Neural crest cell (in vitro differentiated cells): ENCODE results near the gene ADK. TPM values are rescaled to one million over a fixed set of nuclear protein-coding genes. Genes with fewer than 3 reads are reported as not detected.

Source experiments
- DNase-seq: peaks from one replicate; pipeline ENCODE4 v3.0.0; 2021; ENCODE audit warnings: low read depth, mixed read lengths, low spot score
- H3K27ac Mint-ChIP-seq: one replicate; pipeline ENCODE4 v1.8.0; 2021; ENCODE audit warnings: mild to moderate bottlenecking, mixed read lengths; ENCODE audit not compliant: unreplicated experiment
- H3K27me3 Mint-ChIP-seq: 2 replicates; pipeline ENCODE4 v1.8.0; 2021; ENCODE audit warnings: low read depth, mild to moderate bottlenecking, mixed read lengths
- H3K36me3 Mint-ChIP-seq: 2 replicates; pipeline ENCODE4 v1.8.0; 2021; ENCODE audit warnings: low read depth, mild to moderate bottlenecking, mixed read lengths
- H3K4me1 Mint-ChIP-seq: 2 replicates; pipeline ENCODE4 v1.8.0; 2021; ENCODE audit warnings: mixed read lengths
- H3K4me3 Mint-ChIP-seq: one replicate; pipeline ENCODE4 v1.8.0; 2021; ENCODE audit warnings: mild to moderate bottlenecking, mixed read lengths
- H3K9me3 Mint-ChIP-seq: 2 replicates; pipeline ENCODE4 v1.8.0; 2021; ENCODE audit warnings: mixed read lengths
- total RNA-seq: library from RNA; stranded (reverse); gene quantifications from 2 replicates; pipeline ENCODE4 v1.2.1, GENCODE V29; 2021
- TF ChIP-seq, protein P1 (sequence below): fragments of 200-600 bp; sonication (generic); conservative IDR thresholded peaks from 2 replicates; pipeline ENCODE4 v1.5.0; 2021; ENCODE audit warnings: antibody characterized with exemption, mild to moderate bottlenecking

ADK gene
- total RNA-seq, 1 donor from 2014 or later, result 35.6 TPM

DNA sequence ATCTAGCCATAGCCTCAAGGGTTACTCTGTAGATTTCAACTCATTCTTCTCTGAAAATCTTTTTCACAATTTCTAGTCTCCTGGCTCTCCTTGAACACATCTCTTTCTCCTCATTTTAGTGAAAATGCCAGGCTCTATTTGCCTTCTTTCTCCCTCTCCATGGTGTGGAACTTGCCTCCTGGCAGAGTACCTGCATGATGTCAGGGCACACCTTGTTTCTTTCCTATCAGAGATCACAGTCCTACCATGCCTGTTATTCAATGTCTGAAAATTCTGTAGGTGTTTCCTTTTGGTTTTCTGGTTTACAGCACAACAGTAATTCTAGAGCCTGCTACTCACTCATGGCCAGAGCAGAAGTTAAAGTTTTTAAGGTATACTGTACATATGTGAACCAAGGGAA lies 237.8 kb downstream of the ADK start:
- DNase-seq, result no peak
- H3K27me3 Mint-ChIP-seq, result no peaks in the 10 kb centered on the region
- H3K36me3 Mint-ChIP-seq, result no peaks in the 10 kb centered on the region
- H3K27ac Mint-ChIP-seq, result no peak overlapping the region
- H3K4me3 Mint-ChIP-seq, result no peak overlapping the region
- TF ChIP-seq, protein P1, sequence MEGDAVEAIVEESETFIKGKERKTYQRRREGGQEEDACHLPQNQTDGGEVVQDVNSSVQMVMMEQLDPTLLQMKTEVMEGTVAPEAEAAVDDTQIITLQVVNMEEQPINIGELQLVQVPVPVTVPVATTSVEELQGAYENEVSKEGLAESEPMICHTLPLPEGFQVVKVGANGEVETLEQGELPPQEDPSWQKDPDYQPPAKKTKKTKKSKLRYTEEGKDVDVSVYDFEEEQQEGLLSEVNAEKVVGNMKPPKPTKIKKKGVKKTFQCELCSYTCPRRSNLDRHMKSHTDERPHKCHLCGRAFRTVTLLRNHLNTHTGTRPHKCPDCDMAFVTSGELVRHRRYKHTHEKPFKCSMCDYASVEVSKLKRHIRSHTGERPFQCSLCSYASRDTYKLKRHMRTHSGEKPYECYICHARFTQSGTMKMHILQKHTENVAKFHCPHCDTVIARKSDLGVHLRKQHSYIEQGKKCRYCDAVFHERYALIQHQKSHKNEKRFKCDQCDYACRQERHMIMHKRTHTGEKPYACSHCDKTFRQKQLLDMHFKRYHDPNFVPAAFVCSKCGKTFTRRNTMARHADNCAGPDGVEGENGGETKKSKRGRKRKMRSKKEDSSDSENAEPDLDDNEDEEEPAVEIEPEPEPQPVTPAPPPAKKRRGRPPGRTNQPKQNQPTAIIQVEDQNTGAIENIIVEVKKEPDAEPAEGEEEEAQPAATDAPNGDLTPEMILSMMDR, result no peak
- H3K4me1 Mint-ChIP-seq, result no peaks in the 10 kb centered on the region
- no peaks in the 10 kb centered on the region for H3K9me3 Mint-ChIP-seq

DNA sequence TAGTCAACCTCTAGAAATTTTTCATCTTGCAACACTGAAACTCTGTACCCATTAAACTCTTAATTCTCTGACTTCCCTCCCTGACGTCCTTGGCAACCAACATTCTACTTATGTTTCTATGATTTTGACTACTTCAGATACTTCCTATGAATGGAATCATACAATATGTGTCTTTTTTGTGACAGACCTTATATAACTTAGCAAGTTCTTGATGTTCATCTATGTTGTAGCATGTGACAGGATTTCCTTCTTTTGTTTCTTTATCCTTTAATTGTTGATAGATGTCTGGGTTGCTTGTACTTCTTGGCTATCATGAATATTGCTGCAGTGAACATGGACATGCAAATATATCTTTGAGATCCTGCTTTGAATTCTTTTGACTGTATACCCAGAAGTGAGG lies 240.8 kb downstream of the ADK start:
- Mint-ChIP-seq H3K4me3 (no peak overlapping the region), H3K9me3 (no peaks in the 10 kb centered on the region), H3K27ac (no peak overlapping the region)

DNA sequence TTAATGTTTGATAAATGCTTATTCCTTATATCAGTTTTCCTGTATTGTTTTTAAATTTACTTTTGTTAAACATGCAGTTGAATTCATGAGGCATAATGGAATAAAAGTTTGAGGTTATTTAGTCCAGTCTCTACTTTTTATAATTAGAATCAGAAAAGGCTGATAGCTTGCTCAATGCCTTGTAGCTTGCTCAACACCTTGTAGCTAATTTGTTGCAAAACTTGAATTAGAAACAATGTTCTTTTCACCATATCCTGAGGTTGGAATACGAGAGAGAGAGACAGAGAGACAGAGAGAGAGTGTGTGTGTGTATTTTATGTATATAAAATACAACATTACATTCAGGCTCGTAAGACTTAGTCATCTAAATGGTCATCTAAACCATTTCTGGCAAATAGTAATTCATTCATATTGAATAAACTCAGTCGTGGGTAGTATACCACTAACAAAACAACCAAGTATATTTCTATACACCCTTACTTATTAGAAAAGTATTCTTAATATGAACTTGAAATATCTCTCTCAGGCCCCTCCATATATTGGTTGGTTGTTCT lies 243.5 kb downstream of the ADK start:
- H3K4me3 Mint-ChIP-seq, result no peak overlapping the region
- H3K27ac Mint-ChIP-seq, result no peak overlapping the region
- TF ChIP-seq, protein P1, result no peak
- H3K27me3 Mint-ChIP-seq, result no peaks in the 10 kb centered on the region
- peaks cover 4% of the 10 kb centered on the region for H3K4me1 Mint-ChIP-seq
- DNase-seq, result no peak
- H3K9me3 Mint-ChIP-seq, result no peaks in the 10 kb centered on the region
- peaks cover 2% of the 10 kb centered on the region for H3K36me3 Mint-ChIP-seq

More for the DNA sequence above, 240.8 kb downstream of the ADK start:
- DNase-seq, result no peak
- H3K4me1 Mint-ChIP-seq, result peaks cover 4% of the 10 kb centered on the region
- TF ChIP-seq, protein P1, result no peak
- H3K36me3 Mint-ChIP-seq, result no peaks in the 10 kb centered on the region
- no peaks in the 10 kb centered on the region for H3K27me3 Mint-ChIP-seq

DNA sequence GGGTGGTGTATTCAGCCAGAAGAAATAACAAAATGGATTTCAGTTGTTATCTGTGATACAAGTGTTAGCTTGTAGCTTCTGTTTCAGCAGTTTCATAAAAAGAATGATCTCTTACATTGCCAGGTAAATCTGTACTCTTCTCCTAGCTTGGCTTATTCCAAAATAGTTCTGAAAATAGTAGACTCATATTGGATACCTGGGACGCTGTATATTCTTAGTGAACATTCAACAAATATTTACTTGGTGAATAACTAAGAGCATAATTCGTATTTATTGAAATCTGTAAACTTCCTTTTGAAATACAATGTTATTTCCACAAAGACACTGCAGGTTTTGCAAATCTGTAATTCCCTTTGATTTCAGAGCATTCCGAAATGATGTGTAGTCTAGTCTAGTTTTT lies 249.2 kb downstream of the ADK start:
- TF ChIP-seq, protein P1, result no peak
- Mint-ChIP-seq H3K4me1 (peaks cover 1% of the 10 kb centered on the region), H3K27ac (no peak overlapping the region), H3K9me3 (peaks cover 7% of the 10 kb centered on the region), H3K27me3 (no peaks in the 10 kb centered on the region), H3K4me3 (no peak overlapping the region), H3K36me3 (peaks cover 23% of the 10 kb centered on the region)
- DNase-seq, result no peak

DNA sequence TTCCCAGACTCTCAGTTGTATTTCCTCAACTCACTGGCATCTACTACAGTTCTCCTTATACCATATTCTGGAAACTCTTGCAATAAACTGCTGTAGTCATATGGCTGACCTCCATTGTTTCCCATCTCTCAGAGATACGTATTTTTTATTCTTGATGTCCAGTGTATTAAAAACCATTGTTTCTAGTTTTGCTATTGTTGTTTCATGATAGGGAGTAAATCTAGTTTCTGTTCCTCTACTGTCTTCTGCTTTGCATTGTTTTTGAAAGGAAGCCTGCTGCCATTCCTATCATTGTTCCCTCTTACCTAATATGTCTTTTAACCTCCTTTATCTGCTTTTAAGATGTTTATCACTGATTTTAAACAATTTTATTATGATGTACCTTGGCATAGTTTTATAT lies 255.0 kb downstream of the ADK start:
- Mint-ChIP-seq H3K36me3 (peaks cover 21% of the 10 kb centered on the region), H3K27ac (no peak overlapping the region)

More for the DNA sequence above, 255.0 kb downstream of the ADK start:
- TF ChIP-seq, protein P1, result no peak
- Mint-ChIP-seq H3K4me3 (no peak overlapping the region), H3K9me3 (peaks cover 7% of the 10 kb centered on the region), H3K4me1 (no peaks in the 10 kb centered on the region), H3K27me3 (no peaks in the 10 kb centered on the region)
- DNase-seq, result no peak
